Upper lobe of left lung (tissue), 4 donors: Measurements from ENCODE around the gene C19orf85.

Source experiments
- EP300 ChIP-seq, 4 donors: sonication (generic); formaldehyde crosslinking; IDR thresholded peaks; one replicate each; pipeline ENCODE4 v1.5.1; 2017; ENCODE audit warnings: antibody characterized with exemption in 4 of 4, control low read depth in 2 of 4
- POLR2A ChIP-seq, 4 donors: fragments of 450-650 bp; IDR thresholded peaks; one replicate each; pipeline ENCODE4 v1.5.1; 2016 to 2017; ENCODE audit warnings: antibody characterized with exemption in 4 of 4, mild to moderate bottlenecking in 2 of 4
- POLR2AphosphoS5 ChIP-seq, 2 donors: sonication (generic); formaldehyde crosslinking; IDR thresholded peaks; one replicate each; pipeline ENCODE4 v1.5.1; 2017; ENCODE audit warnings: antibody characterized with exemption in 2 of 2
- TF ChIP-seq, protein P1 (sequence below), 6 experiments: fragments of 450-650 bp in 4 of 6; fragments of 200-600 bp in 2 of 6; sonication (generic) in 2 of 6; IDR thresholded peaks; one replicate each; pipeline ENCODE4 v1.5.1; 2016 to 2019; ENCODE audit warnings: antibody characterized with exemption in 6 of 6

DNA sequence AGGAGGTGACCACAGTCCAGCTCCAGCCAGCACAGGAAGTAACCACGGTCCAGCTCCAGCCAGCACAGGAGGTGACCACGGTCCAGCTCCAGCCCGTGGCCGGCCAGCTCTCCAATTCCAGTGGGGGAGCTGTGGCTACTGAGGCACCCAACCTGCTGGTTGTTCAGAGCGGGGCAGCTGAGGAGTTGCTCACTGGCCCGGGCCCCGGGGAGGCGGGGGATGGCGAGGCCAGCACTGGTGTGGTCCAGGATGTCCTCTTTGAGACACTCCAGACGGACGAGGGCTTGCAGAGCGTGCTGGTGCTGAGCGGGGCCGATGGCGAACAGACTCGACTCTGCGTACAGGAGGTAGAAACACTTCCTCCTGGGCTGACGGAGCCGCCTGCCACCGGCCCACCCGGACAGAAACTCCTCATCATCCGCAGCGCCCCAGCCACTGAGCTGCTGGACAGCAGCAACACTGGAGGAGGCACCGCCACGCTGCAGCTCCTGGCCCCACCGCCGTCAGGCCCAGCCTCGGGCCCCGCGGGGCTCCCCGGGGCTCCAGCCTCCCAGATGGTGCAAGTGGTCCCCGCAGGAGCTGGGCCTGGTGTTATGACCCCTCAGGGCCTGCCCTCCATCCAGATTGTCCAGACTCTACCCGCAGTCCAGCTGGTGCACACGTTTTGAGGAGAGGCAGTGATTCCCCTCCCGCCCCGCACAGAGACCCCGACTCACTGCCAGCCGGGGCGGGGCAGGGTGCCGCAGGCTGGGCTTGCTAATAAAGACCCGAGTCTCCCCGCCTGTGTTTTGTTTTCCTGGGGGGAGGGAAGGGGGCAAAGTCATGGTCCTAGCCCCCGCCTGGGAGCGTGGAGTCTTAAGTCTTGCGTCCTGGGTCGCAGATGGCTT, 19.4 kb upstream of the C19orf85 start:
- TF ChIP-seq, protein P1, sequence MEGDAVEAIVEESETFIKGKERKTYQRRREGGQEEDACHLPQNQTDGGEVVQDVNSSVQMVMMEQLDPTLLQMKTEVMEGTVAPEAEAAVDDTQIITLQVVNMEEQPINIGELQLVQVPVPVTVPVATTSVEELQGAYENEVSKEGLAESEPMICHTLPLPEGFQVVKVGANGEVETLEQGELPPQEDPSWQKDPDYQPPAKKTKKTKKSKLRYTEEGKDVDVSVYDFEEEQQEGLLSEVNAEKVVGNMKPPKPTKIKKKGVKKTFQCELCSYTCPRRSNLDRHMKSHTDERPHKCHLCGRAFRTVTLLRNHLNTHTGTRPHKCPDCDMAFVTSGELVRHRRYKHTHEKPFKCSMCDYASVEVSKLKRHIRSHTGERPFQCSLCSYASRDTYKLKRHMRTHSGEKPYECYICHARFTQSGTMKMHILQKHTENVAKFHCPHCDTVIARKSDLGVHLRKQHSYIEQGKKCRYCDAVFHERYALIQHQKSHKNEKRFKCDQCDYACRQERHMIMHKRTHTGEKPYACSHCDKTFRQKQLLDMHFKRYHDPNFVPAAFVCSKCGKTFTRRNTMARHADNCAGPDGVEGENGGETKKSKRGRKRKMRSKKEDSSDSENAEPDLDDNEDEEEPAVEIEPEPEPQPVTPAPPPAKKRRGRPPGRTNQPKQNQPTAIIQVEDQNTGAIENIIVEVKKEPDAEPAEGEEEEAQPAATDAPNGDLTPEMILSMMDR (IDR thresholded peaks at IDR 0.05): no peak
- TF ChIP-seq POLR2A (IDR thresholded peaks at IDR 0.05) (no peak), POLR2AphosphoS5 (IDR thresholded peaks at IDR 0.05) (no peak), EP300 (IDR thresholded peaks at IDR 0.05) (no peak)
